ENCODE results near the gene HEXIM2. TPM values are rescaled to one million over a fixed set of nuclear protein-coding genes. Genes with fewer than 3 reads are reported as not detected.

Gene HEXIM2
- total and polyA plus RNA-seq, 2 of the 13 experiments (the other 11 are each of a cell fraction or from before 2014, with no cell fraction given), result 27.1 to 32.4 TPM

- TF ChIP-seq ZNF441 (CRISPR knock-in tag; IDR thresholded peaks at IDR 0.05; ENCODE audit: borderline replicate concordance) (no peak), AKNA (CRISPR knock-in tag; IDR thresholded peaks at IDR 0.05; ENCODE audit: borderline replicate concordance) (no peak), ZNF232 (CRISPR knock-in tag; IDR thresholded peaks at IDR 0.05; ENCODE audit: borderline replicate concordance) (no peak), ZBTB10 (CRISPR knock-in tag; IDR thresholded peaks at IDR 0.05; ENCODE audit: borderline replicate concordance) (no peak), ZNF580 (CRISPR knock-in tag; IDR thresholded peaks at IDR 0.05; ENCODE audit: borderline replicate concordance, low read depth) (no peak), ZNF484 (CRISPR knock-in tag; IDR thresholded peaks at IDR 0.05; ENCODE audit: borderline replicate concordance, low read depth) (no peak), YEATS2 (CRISPR knock-in tag; IDR thresholded peaks at IDR 0.05; ENCODE audit: borderline replicate concordance) (no peak), ZNF670 (CRISPR knock-in tag; IDR thresholded peaks at IDR 0.05; ENCODE audit: borderline replicate concordance) (no peak), ZNF432 (CRISPR knock-in tag; IDR thresholded peaks at IDR 0.05; ENCODE audit: borderline replicate concordance) (no peak), ERF (CRISPR knock-in tag; IDR thresholded peaks at IDR 0.05) (peak; percentile 66), ZNF230 (CRISPR knock-in tag; IDR thresholded peaks at IDR 0.05) (no peak), ARNT (IDR thresholded peaks at IDR 0.05) (no peak), HBP1 (CRISPR knock-in tag; IDR thresholded peaks at IDR 0.05; ENCODE audit: low read depth) (no peak), FLYWCH1 (CRISPR knock-in tag; IDR thresholded peaks at IDR 0.05) (no peak), ZNF354B (CRISPR knock-in tag; IDR thresholded peaks at IDR 0.05) (no peak), ZNF558 (CRISPR knock-in tag; IDR thresholded peaks at IDR 0.05; ENCODE audit: borderline replicate concordance) (no peak; the same call in 1 of the 2 replicates), ZNF274 (CRISPR knock-in tag; IDR thresholded peaks at IDR 0.05) (0 out of 2 replicates have a peak, but pooled peaks have one; percentile 17)
- TF ChIP-seq, protein P1, sequence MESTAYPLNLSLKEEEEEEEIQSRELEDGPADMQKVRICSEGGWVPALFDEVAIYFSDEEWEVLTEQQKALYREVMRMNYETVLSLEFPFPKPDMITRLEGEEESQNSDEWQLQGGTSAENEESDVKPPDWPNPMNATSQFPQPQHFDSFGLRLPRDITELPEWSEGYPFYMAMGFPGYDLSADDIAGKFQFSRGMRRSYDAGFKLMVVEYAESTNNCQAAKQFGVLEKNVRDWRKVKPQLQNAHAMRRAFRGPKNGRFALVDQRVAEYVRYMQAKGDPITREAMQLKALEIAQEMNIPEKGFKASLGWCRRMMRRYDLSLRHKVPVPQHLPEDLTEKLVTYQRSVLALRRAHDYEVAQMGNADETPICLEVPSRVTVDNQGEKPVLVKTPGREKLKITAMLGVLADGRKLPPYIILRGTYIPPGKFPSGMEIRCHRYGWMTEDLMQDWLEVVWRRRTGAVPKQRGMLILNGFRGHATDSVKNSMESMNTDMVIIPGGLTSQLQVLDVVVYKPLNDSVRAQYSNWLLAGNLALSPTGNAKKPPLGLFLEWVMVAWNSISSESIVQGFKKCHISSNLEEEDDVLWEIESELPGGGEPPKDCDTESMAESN (CRISPR knock-in tag; conservative IDR thresholded peaks at IDR 0.05), result no peak
These were observed 34.0 kb upstream of the HEXIM2 start (continued) for GRCh38 chr17:45127548-45128300.
